ENCODE measurements around the gene ASPSCR1. TPM values are rescaled to one million over a fixed set of nuclear protein-coding genes. Genes with fewer than 3 reads are reported as not detected.

ASPSCR1 gene
- total and polyA plus RNA-seq, 2 of the 8 experiments (the other 6 are each of a cell fraction or from before 2014, with no cell fraction given): 33.3 to 43.7 TPM

DNA sequence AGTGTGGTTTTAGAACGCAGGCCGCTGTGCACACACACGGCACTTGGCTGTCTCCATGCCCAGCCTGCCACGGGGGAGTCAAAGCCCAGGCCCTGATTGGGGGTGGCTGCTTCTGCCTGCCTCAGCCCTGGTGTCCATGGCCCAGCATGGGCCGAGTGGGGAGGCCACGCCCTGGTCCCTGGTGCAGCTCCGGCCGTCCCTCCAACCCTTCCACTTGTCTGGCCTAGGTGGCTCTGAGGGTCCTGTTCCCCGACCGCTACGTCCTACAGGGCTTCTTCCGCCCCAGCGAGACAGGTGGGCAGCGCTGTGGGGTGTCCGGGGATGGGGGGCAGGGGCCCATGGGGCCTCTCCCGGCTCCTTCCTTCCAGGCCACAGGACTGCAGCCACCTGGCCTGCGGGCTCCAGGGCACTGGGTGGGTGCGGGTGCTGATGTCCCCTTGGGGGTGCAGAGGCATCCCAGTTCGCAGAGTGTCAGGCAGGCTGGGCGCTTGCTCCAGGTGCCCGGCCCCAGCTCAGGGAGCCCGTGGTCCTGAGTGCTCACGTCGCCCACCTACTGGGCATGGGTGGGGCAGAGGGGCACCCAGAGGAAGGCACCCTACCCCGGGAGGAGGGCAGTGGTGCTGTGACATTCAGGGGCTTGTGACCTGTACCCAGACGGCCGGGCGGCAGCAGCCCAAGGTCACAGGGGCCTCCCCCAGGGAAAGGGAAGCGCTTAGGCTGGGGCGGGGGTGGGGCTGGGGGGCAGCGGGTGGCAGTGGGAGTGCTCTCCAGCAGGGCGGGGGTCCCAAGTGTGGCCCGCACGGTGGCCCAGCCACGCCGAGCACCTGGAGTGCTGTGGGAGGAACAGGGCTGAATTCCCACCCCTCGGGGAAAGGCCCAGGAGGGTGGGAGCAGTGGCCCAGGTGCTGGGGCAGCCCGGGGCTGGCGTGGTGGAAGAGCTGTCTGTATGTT, 33.4 kb downstream of the ASPSCR1 start (continued):
- TF ChIP-seq EZH2 (IDR thresholded peaks at IDR 0.05; ENCODE audit: low read depth, low read length, severe bottlenecking) (no peak), NRF1 (IDR thresholded peaks at IDR 0.05; ENCODE audit: low read depth, low read length) (no peak)
- TF ChIP-seq, protein P1, sequence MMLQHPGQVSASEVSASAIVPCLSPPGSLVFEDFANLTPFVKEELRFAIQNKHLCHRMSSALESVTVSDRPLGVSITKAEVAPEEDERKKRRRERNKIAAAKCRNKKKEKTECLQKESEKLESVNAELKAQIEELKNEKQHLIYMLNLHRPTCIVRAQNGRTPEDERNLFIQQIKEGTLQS (IDR thresholded peaks at IDR 0.05; ENCODE audit: insufficient read depth, low read depth, low read length): no peak
